ENCODE results near the gene ADGRB3. TPM values are rescaled to one million over a fixed set of nuclear protein-coding genes. Genes with fewer than 3 reads are reported as not detected.

Gene ADGRB3
- total and polyA plus RNA-seq, 2 donors (not counting 3 experiments of a cell fraction or from before 2014, with no cell fraction given), result not detected

- Histone ChIP-seq H3K79me2 (ENCODE audit: control insufficient read depth, insufficient read depth, low read length) (no peaks in the 10 kb centered on the region), H3K4me2 (ENCODE audit: insufficient read depth, low read length) (no peak overlapping the region), H4K20me1 (replicated peaks; ENCODE audit: control insufficient read depth, extremely low read depth, insufficient read depth, low read length) (no peaks in the 10 kb centered on the region), H3K4me3 (replicated peaks in 1 of 3; ENCODE audit: insufficient read depth in 1 of 3, low read depth in 1 of 3, low read length in 3 of 3) (no peak overlapping the region), H3K9me1 (replicated peaks; ENCODE audit: control insufficient read depth, extremely low read depth, insufficient read depth, low read length) (no peaks in the 10 kb centered on the region), H3K27me3 (ENCODE audit: control insufficient read depth in 2 of 2, insufficient read depth in 2 of 2, low read length in 2 of 2) (no peaks in the 10 kb centered on the region), H3K36me3 (ENCODE audit: control insufficient read depth in 2 of 2, extremely low read depth in 1 of 2, insufficient read depth in 2 of 2, low read length in 2 of 2) (no peaks in the 10 kb centered on the region), H2AFZ (ENCODE audit: low read depth, low read length) (no peak overlapping the region), H3K9me3 (replicated peaks; ENCODE audit: control insufficient read depth, insufficient read depth, low read length) (no peaks in the 10 kb centered on the region), H3K27ac (ENCODE audit: insufficient read depth, low read depth, low read length) (no peak overlapping the region), H3K9ac (replicated peaks; ENCODE audit: extremely low read depth, insufficient read depth, low read length) (no peak overlapping the region), H3K4me1 (ENCODE audit: control insufficient read depth, extremely low read depth, insufficient read depth, low read length) (no peaks in the 10 kb centered on the region)
- intact Hi-C loops (cut with micrococcal nuclease), result loop anchor here (1.0 kb wide), 1 partner anchor 329 kb away; no protein-coding TSS in a partner anchor
- ChIA-PET POLR2A (no interaction called here), CTCF (interaction anchor here (0.5 kb wide), 1 partner anchor 291 kb away, joined by 4 read pairs; no protein-coding TSS in a partner anchor)
- BruUV-seq (replicated peaks), result no TSS peak
- no peak for TF ChIP-seq MAX (IDR thresholded peaks at IDR 0.05; ENCODE audit: insufficient read depth, insufficient read length)
- no peak for TF ChIP-seq POLR2AphosphoS5 (IDR thresholded peaks at IDR 0.05; ENCODE audit: insufficient read depth, low read depth, low read length)
- TF ChIP-seq EZH2 (IDR thresholded peaks at IDR 0.05; ENCODE audit: borderline replicate concordance, low read depth, low read length, severe bottlenecking), result no peak
- peak; percentile 70 to 73 for TF ChIP-seq CTCF (IDR thresholded peaks at IDR 0.05; ENCODE audit: extremely low read depth in 1 of 2, insufficient read depth in 1 of 2, low read depth in 1 of 2, low read length in 2 of 2)
- FAIRE-seq, result peak; percentile 71
- dilution Hi-C loops (cut with MboI; ENCODE audit: extremely low pct_ligation_motif_present, low sequenced_read_pairs), result no loop called here
- DNase-seq (ENCODE audit: low read depth, low spot score), result peak; percentile 46
Observed at GRCh38 chr6:68967549-68968300, 332.6 kb downstream of the ADGRB3 start.
